GM12878 (cell line): Measurements from ENCODE around the gene CCER1. TPM values are rescaled to one million over a fixed set of nuclear protein-coding genes. Genes with fewer than 3 reads are reported as not detected.

ENCODE experiments used
- ATAC-seq: fragments of 200-7000 bp; cut with Tn5 transposase; 3 replicates; pipeline ENCODE4 v1.9.1; 2020; ENCODE audit warnings: mild to moderate bottlenecking, moderate library complexity
- BruUV-seq: library from RNA; stranded (reverse); fragments of 400-500 nt; replicated peaks from 2 replicates; lab custom pipeline; 2021; lab: Mats Ljungman, UMichigan
- CTCF ChIA-PET: fragments of 300-600 bp; sonication (Branson Sonifier 250); formaldehyde crosslinking; extraction: SDS; loops from one replicate; lab custom pipeline; 2021; ENCODE audit warnings: inconsistent platforms; lab: Yijun Ruan, JAX
- POLR2A ChIA-PET: fragments of 350-600 bp; formaldehyde crosslinking; extraction: SDS; loops from one replicate; lab custom pipeline; 2021; ENCODE audit warnings: inconsistent platforms; lab: Charles Lee
- RAD21 ChIA-PET: fragments of 300-600 bp; sonication (Branson Sonifier 250); formaldehyde crosslinking; loops from one replicate; lab custom pipeline; 2023; ENCODE audit warnings: antibody characterized with exemption; ENCODE audit not compliant: unreplicated experiment; lab: Charles Lee
- SMC1A ChIA-PET: fragments of 300-600 bp; sonication (Branson Sonifier 250); formaldehyde crosslinking; loops from one replicate; lab custom pipeline; 2023; ENCODE audit not compliant: unreplicated experiment, uncharacterized antibody; lab: Charles Lee
- DNase-seq: peaks from one replicate; pipeline ENCODE4 v3.0.0-alpha.2; 2011; ENCODE audit warnings: low read depth, low spot score
- FAIRE-seq: peaks from 3 replicates; lab custom pipeline; 2011; peaks lifted over from hg19 to GRCh38; lab: Jason Lieb, UNC
- H2AFZ ChIP-seq: 2 replicates; pipeline ENCODE4 v1.6.0; 2011; ENCODE audit warnings: low read depth, low read length, control low read depth; ENCODE audit not compliant: control insufficient read depth
- H3K27ac ChIP-seq: 2 replicates; pipeline ENCODE4 v1.5.1; 2011; ENCODE audit warnings: control low read depth; ENCODE audit not compliant: control insufficient read depth, insufficient read depth
- H3K27me3 ChIP-seq, 2 experiments: replicated peaks in 1 of 2; 2 replicates each; pipeline versions ENCODE4 v1.6.0 to v1.6.1; 2011; ENCODE audit warnings: low read length in 1 of 2; ENCODE audit not compliant: control insufficient read depth in 2 of 2, insufficient read depth in 2 of 2
- H3K36me3 ChIP-seq, 2 experiments: 2 replicates each; pipeline ENCODE4 v1.5.1; 2011; ENCODE audit warnings: low read length in 1 of 2; ENCODE audit not compliant: control insufficient read depth in 2 of 2, insufficient read depth in 2 of 2
- H3K4me1 ChIP-seq: 2 replicates; pipeline ENCODE4 v1.6.1; 2011; ENCODE audit warnings: mild to moderate bottlenecking, low read length, moderate library complexity, mixed read lengths; ENCODE audit not compliant: control insufficient read depth, insufficient read depth
- H3K4me2 ChIP-seq: 2 replicates; pipeline ENCODE4 v1.6.0; 2011; ENCODE audit warnings: control low read depth; ENCODE audit not compliant: control insufficient read depth, insufficient read depth
- H3K4me3 ChIP-seq: fragments of 200-600 bp; sonication (generic); 2 replicates; pipeline ENCODE4 v1.5.1; 2016
- H3K79me2 ChIP-seq: 2 replicates; pipeline ENCODE4 v1.6.0; 2011; ENCODE audit warnings: low read length; ENCODE audit not compliant: control insufficient read depth, insufficient read depth
- H3K9ac ChIP-seq: 2 replicates; pipeline ENCODE4 v1.8.0; 2011; ENCODE audit warnings: low read length, control low read depth, mixed read lengths; ENCODE audit not compliant: control insufficient read depth, insufficient read depth
- H3K9me3 ChIP-seq: replicated peaks from 3 replicates; pipeline ENCODE4 v1.5.1; 2011; ENCODE audit warnings: mild to moderate bottlenecking, low read length; ENCODE audit not compliant: control insufficient read depth, insufficient read depth
- H4K20me1 ChIP-seq: 2 replicates; pipeline ENCODE4 v1.6.0; 2011; ENCODE audit not compliant: control insufficient read depth, insufficient read depth
- BRCA1 ChIP-seq: IDR thresholded peaks from 2 replicates; pipeline ENCODE4 v1.6.1; 2011; ENCODE audit warnings: low read depth, low read length, improper control_type of control experiment
- EED ChIP-seq: sonication (generic); IDR thresholded peaks from 2 replicates; pipeline ENCODE4 v1.6.1; 2016; ENCODE audit warnings: antibody characterized with exemption, low read depth
- EGR1 ChIP-seq, 2 experiments: IDR thresholded peaks; 1 replicate in 1 of 2; 2 replicates in 1 of 2; pipeline ENCODE4 v1.6.1; 2011 to 2012; ENCODE audit warnings: low read depth in 2 of 2, low read length in 2 of 2, borderline replicate concordance in 1 of 2, mild to moderate bottlenecking in 1 of 2, moderate library complexity in 1 of 2
- IRF5 ChIP-seq: fragments of 450-650 bp; IDR thresholded peaks from 2 replicates; pipeline ENCODE4 v1.6.1; 2017; ENCODE audit warnings: borderline replicate concordance
- MXI1 ChIP-seq: fragments of 150-350 bp; IDR thresholded peaks from 2 replicates; pipeline ENCODE4 v1.6.1; 2011; ENCODE audit warnings: low read depth, mild to moderate bottlenecking, inconsistent platforms, low read length, improper control_type of control experiment
- NFIC ChIP-seq: IDR thresholded peaks from 2 replicates; pipeline ENCODE4 v1.6.1; 2012; ENCODE audit warnings: low read depth, mild to moderate bottlenecking, inconsistent platforms, low read length, moderate library complexity
- NRF1 ChIP-seq: conservative IDR thresholded peaks from 2 replicates; pipeline ENCODE4 v1.6.1; 2011; ENCODE audit warnings: mild to moderate bottlenecking, low read depth, low read length, improper control_type of control experiment
- RBBP5 ChIP-seq: fragments of 200-600 bp; sonication (generic); conservative IDR thresholded peaks from 2 replicates; pipeline ENCODE4 v1.6.1; 2016
- RCOR1 ChIP-seq: conservative IDR thresholded peaks from 2 replicates; pipeline ENCODE4 v1.6.1; 2012; ENCODE audit warnings: low read depth, low read length, improper control_type of control experiment
- SMAD1 ChIP-seq: fragments of 450-650 bp; IDR thresholded peaks from 2 replicates; pipeline ENCODE4 v1.6.1; 2018; ENCODE audit warnings: mild to moderate bottlenecking, low read depth; ENCODE audit not compliant: partially characterized antibody
- SMARCA5 ChIP-seq: fragments of 450-650 bp; IDR thresholded peaks from 2 replicates; pipeline ENCODE4 v1.6.1; 2017; ENCODE audit warnings: mild to moderate bottlenecking
- SREBF1 ChIP-seq: IDR thresholded peaks from 2 replicates; pipeline ENCODE4 v1.6.1; 2012; ENCODE audit warnings: mild to moderate bottlenecking, low read length
- STAT1 ChIP-seq: fragments of 450-650 bp; conservative IDR thresholded peaks from 2 replicates; pipeline ENCODE4 v1.6.1; 2014; ENCODE audit warnings: antibody characterized with exemption, mild to moderate bottlenecking
- TCF3 ChIP-seq: IDR thresholded peaks from 2 replicates; pipeline ENCODE4 v1.6.1; 2012; ENCODE audit warnings: low read depth, mild to moderate bottlenecking, low read length, borderline replicate concordance; ENCODE audit not compliant: insufficient read depth
- ZBTB33 ChIP-seq: fragments of 450-650 bp; IDR thresholded peaks from 2 replicates; pipeline ENCODE4 v1.6.1; 2017; ENCODE audit warnings: mild to moderate bottlenecking
- WGBS: methylation state at CpG from one replicate; pipeline ENCODE4 v1.1.6; 2016; ENCODE audit warnings: low lambda C conversion rate; ENCODE audit not compliant: insufficient replicate concordance, insufficient coverage; ENCODE audit errors: missing lambda C conversion rate; 5-methylcytosine and 5-hydroxymethylcytosine counted together
- in situ Hi-C: fragments of 300-500 bp; cut with MboI; formaldehyde crosslinking; loops from 9 replicates; pipeline ENCODE4 v1.14.3; 2018; ENCODE audit warnings: mixed read lengths
- intact Hi-C: fragments of 100-400 bp; cut with micrococcal nuclease; formaldehyde crosslinking; loops from one replicate; pipeline ENCODE4 v1.14.2; 2022; ENCODE audit not compliant: unreplicated experiment
- polyA plus RNA-seq, 11 experiments: library from polyadenylated mRNA; depleted of rRNA in 4 of 11; unstranded in 6 of 11; stranded (reverse) in 5 of 11; fragments of >200 nt; fragmentation: Nextera tagmentation in 4 of 11; fragmentation: Illumina TruSeq in 1 of 11; extraction: Ambion mirVana in 4 of 11; extraction: Trizol in 1 of 11; gene quantifications; 1 replicate in 1 of 11; 2 replicates in 10 of 11; pipeline versions ENCODE4 v1.2.1 to v1.2.3, GENCODE V29; 2011 to 2016; ENCODE audit warnings: inconsistent platforms in 2 of 11, missing spikeins in 2 of 11, low read depth in 1 of 11
- total RNA-seq, 4 experiments: library from RNA; depleted of rRNA in 3 of 4; stranded (reverse); fragments of >200 nt in 3 of 4; fragmentation: Illumina TruSeq in 1 of 4; extraction: Trizol in 1 of 4; gene quantifications; 2 replicates each; pipeline versions ENCODE4 v1.2.1 to v1.2.3, GENCODE V29; 2013 to 2021

The CCER1 gene
- total and polyA plus RNA-seq, 10 of the 15 experiments (the other 5 are each of a cell fraction or from before 2014, with no cell fraction given): 0.01 TPM; not detected in 9

- H3K9me3 ChIP-seq: no peaks in the 10 kb centered on the region
- H3K4me3 ChIP-seq: no peak overlapping the region
- BruUV-seq: no TSS peak
- FAIRE-seq: no peak
- ChIA-PET RAD21 (no interaction called here), POLR2A (no interaction called here), CTCF (no interaction called here), SMC1A (interaction anchor here (0.5 kb wide), 1 partner anchor 14 kb away, joined by 3 read pairs; no protein-coding TSS in a partner anchor)
- no peak overlapping the region for H3K9ac ChIP-seq
- no peaks in the 10 kb centered on the region for H4K20me1 ChIP-seq
- no peaks in the 10 kb centered on the region for H3K36me3 ChIP-seq
- in situ Hi-C loops (no loop called here), intact Hi-C loops (no loop called here)
- no peaks in the 10 kb centered on the region for H3K27me3 ChIP-seq
- no peak for DNase-seq
- H3K27ac ChIP-seq: no peak overlapping the region
- no peak overlapping the region for H3K4me2 ChIP-seq
- WGBS: 42% methylated on average over 3 of the region's 3 CpGs
- H2AFZ ChIP-seq: no peak overlapping the region
- no peak for TF ChIP-seq NFIC
- no peak for TF ChIP-seq RBBP5
- TF ChIP-seq BRCA1: no peak
- no peak for TF ChIP-seq IRF5
- no peak for TF ChIP-seq EED
- no peak for TF ChIP-seq TCF3
- TF ChIP-seq SMARCA5: no peak
- H3K79me2 ChIP-seq: no peaks in the 10 kb centered on the region
- no peak for ATAC-seq
- H3K4me1 ChIP-seq: no peaks in the 10 kb centered on the region
Measured at GRCh38 chr12:90991952-90992465, 37.0 kb upstream of the CCER1 start.

- Histone ChIP-seq H3K4me1 (no peaks in the 10 kb centered on the region), H3K4me2 (no peak overlapping the region), H3K9ac (no peak overlapping the region), H4K20me1 (no peaks in the 10 kb centered on the region), H3K36me3 (no peaks in the 10 kb centered on the region), H2AFZ (no peak overlapping the region), H3K4me3 (no peak overlapping the region), H3K79me2 (no peaks in the 10 kb centered on the region), H3K9me3 (no peaks in the 10 kb centered on the region), H3K27me3 (no peaks in the 10 kb centered on the region), H3K27ac (no peak overlapping the region)
- ChIA-PET POLR2A (no interaction called here), CTCF (interaction anchor here (0.7 kb wide), 1 partner anchor 118 kb away, joined by 3 read pairs; no protein-coding TSS in a partner anchor), SMC1A (no interaction called here), RAD21 (no interaction called here)
- in situ Hi-C loops (no loop called here), intact Hi-C loops (no loop called here)
- no peak for DNase-seq
- 25% methylated on average over 3 of the region's 3 CpGs for WGBS
- ATAC-seq: no peak
- FAIRE-seq: no peak
- no TSS peak for BruUV-seq
- TF ChIP-seq MXI1: no peak
- no peak for TF ChIP-seq STAT1
- TF ChIP-seq EGR1 (IDR thresholded peaks at IDR 0.05; ENCODE audit: borderline replicate concordance in 1 of 2, low read depth in 2 of 2, low read length in 2 of 2): no peak
- TF ChIP-seq RCOR1: no peak
- TF ChIP-seq SREBF1: no peak
- TF ChIP-seq ZBTB33: no peak
- TF ChIP-seq SMAD1: no peak
- no peak for TF ChIP-seq NRF1
Measured at GRCh38 chr12:90990611-90991010, 35.6 kb upstream of the CCER1 start.
